NT2/D1 (cell line): Measurements from ENCODE around the gene SCUBE2.

Experiments
- SUZ12 ChIP-seq: IDR thresholded peaks from 2 replicates; pipeline ENCODE4 v1.6.1; 2011; ENCODE audit not compliant: insufficient read length, insufficient read depth; ENCODE audit errors: extremely low read depth
- YY1 ChIP-seq: IDR thresholded peaks from 2 replicates; pipeline ENCODE4 v1.6.1; 2011; ENCODE audit not compliant: insufficient read length, insufficient read depth

DNA sequence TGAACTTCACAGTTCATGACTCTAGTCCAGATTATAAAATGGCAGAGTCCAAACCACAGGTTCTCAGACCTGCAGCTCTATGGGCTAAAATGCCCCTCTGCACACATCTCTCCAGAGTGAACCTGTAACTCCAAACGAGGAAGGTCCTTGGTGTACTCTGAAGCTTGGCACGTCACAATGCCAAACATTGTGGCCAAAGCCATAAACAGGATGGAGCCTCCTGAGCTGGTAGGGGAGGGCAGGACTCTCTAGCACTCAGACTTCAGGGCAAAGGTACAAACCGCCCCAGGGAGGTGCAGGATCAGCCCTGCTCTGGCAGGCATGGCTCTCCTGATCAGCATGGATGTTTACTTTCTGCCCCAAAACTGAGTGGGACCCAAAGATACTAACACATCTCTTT, 2.3 kb downstream of the SCUBE2 start:
- TF ChIP-seq SUZ12 (no peak), YY1 (no peak)
